GM19395 (cell line): ENCODE measurements around the gene SCG5.

ENCODE experiments used
- ATAC-seq: cut with Tn5 transposase; IDR thresholded peaks from one replicate; pipeline ENCODE4 v1.9.1; 2021; ENCODE audit warnings: mild to moderate bottlenecking, moderate library complexity; ENCODE audit not compliant: unreplicated experiment

The SCG5 gene

DNA sequence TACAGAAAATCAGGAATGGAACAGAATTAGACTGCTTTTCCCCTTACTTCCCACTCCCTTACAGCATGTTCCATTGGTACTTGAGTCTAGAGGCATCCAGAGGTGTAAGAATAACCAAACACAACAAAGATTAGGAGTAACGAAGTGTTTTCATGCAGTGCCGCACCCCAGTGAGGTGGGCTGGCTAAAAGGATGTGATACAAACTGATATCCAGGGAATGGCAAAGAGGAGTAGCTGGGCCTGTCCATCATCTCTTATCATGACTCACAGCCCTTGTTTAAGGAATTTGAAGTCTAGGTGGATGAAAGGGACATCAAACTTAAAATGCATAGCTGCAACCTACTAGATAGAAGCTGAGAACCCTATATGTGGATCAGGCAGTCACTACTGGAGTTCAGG is 16.4 kb downstream of the SCG5 start:
- ATAC-seq, result no peak

- ATAC-seq, result no peak
These were observed 18.0 kb downstream of the SCG5 start for GRCh38 chr15:32659340-32660155.

DNA sequence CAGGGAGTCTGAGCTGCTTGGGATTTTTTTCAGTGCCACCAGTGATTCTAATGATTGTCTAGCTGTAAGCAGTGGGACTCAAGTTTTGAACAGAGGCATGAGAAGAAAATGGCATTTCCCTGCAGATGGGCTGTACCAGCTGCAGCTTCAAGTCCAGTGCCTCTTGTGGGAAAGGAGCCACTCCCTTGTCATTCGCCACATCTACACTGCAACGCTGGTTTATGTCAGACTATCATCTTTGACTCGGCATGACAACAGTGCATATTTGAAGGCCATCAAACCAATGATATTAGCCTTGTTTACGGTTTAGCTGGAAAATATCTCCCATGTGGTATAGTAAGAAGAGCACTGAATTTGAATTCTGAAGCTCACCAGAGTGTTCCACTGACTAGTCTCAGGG is 22.2 kb downstream of the SCG5 start:
- no peak for ATAC-seq

DNA sequence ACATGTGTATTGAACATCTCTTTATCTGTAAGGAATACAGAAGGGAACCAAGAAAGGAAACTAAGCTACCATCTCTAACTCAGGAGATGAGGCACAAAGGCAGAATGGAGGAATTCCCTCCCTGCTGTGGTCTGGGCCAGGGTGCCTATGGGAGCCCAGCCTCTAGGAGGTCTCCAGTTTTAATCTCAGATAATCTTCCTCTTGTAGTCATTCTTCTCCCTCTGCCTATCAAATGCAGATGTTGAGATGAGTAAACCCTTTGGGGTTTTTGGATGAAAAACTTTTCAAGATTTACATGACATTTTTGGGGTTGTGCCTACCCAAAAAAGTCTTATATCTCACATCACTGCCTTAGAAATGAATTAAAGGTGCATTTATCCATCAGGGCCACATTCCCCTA is 23.3 kb downstream of the SCG5 start:
- no peak for ATAC-seq

DNA sequence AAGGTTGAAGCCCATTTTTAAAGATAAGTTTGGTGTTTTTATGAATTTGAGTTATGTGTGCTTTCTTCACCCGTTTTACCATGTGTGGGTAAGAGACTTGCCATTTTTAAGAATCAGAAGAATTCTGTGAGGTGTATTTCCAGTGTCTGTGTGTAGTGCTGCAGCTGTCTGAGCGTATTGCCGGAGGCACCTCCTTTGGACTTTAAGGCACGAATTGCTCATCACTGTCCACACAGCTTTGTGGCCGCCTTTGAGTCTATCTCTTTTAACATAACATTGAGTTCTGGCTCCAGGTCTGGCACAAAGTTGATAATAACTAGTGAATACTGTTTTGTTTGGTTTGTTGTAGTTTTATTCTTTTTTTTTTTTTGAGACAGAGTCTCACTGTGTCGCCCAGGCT is 25.8 kb downstream of the SCG5 start:
- no peak for ATAC-seq

GRCh38 chr15:32668942-32669341 is 27.4 kb downstream of the SCG5 start:
- no peak for ATAC-seq

DNA sequence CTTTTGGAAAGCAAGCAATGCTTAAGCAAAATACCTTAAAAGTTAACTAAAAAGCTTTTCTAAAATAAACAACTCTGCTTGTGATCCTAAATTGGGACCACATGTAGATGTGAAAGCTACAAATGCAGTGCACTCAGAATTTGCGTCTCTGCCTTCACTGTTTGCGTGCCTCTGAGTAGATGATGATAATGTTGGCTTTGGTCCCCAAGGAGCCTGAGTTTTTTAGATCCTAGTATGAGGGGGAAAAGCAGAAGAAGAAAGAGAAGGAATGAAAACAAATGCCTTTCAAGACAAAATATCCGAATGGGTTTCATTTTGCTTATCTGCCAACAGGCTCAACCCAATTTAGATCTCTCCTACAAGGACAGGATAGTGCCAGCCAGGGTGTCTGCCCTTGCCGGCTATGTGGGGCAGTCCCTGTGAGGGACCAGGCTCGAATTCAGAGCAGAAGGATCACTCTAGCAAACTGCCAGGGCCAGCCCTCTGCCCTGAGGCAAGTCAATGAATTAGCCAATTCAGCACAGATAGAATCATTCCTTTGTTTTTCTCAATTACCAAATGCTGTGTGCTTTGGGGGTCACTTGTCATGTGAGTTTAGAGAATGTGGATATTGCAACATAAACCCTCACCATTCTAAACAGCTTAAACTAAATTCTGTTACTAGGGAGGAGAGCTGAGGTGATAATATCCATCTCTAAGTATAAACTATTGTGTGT is 28.5 kb downstream of the SCG5 start:
- ATAC-seq, result no peak

- ATAC-seq, result no peak
These were observed 29.1 kb downstream of the SCG5 start for GRCh38 chr15:32670623-32671022.

- ATAC-seq, result no peak
These were observed 30.1 kb downstream of the SCG5 start for GRCh38 chr15:32671339-32672325.

DNA sequence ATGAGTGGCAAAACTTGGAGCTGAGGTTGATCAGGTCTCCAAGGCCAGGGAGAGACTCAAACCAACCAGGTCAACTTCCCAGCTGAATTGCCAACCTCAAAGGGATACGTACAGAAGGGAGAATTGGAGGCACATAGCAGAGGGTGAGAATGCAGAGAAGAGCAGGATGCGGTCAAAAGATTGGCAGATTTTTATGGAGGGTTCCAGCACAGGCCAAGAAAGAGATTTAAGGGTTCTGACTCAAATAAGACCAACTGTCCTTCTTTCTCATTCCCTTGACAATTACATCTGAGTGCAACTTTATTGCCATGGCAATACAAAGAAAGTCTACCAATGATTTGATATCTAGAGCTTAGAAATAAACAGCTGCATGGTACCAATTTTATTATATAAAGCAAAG is 33.2 kb downstream of the SCG5 start:
- ATAC-seq, result no peak

GRCh38 chr15:32675466-32675865 is 34.0 kb downstream of the SCG5 start:
- no peak for ATAC-seq

DNA sequence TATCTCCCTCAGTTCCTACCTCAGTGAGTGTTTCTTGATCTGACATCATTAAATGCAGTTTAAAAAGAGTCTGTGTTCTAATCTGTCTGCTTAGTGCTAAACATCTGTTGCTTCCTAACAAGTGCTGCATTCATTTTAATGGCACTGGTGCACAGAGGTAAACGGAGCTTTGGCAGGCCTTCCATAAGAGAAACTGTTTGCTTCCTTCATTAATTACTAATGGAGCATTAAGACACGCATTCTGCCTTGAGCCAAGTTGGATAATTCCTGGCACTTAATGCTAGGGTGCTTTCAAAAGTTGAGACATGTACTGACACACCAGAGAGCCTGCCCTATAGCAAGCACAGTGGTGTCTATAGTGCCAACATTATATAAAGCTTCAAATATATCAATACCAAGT is 34.7 kb downstream of the SCG5 start:
- ATAC-seq, result no peak

GRCh38 chr15:32677238-32677750 is 35.8 kb downstream of the SCG5 start:
- ATAC-seq, result no peak

GRCh38 chr15:32679298-32679690 is 37.8 kb downstream of the SCG5 start:
- no peak for ATAC-seq

DNA sequence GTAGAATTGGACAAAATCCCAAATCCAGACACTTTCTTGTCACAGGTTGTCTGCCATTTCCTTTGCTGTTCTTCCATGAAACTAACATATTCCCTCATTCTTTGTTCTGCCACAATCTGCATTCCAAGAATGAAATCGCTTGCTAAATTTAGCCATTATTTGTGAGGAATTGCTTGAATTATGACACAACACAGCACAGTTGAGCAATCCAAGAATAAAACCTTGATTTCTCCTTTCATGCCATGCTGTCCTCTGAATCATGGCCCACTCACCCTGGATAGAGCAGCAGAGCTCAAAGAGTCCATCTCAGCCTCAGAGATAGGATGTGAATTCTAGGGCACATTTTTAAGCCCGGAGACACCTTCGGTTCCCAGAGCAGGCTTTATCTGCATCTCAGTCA is 41.1 kb downstream of the SCG5 start:
- no peak for ATAC-seq

GRCh38 chr15:32682977-32683630 is 41.6 kb downstream of the SCG5 start:
- no peak for ATAC-seq

DNA sequence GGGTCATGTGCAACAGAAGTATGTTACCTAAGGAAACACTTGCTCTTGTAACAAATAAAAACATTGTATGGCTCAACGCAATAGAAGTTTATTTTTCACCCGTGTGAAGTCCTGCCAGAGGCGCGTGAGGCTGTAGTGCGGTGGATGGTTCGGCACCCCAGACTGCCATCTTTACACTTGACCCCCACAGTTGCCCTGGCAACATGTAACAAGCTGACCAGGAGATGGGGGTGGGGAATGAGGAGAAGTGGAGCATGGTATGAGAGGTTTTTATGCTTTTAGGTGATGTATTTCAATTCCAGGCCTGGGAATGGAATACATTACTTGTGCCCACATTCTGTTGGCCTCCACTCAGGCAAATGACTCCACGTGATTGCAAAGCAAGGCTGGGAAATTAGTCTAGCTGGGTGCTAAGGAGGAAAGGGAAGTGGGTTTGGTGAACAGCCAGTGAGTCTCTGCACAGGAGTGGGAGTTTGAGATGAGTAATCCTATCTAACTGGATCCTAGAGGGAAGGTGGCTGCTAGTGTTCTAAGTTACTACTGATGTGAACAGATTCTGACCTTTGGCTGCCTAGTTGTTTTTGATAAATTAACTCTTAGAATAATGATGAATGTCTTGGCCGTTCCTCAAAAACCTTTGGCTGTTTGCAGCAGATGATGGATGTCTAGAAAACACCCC is 42.5 kb downstream of the SCG5 start:
- no peak for ATAC-seq

DNA sequence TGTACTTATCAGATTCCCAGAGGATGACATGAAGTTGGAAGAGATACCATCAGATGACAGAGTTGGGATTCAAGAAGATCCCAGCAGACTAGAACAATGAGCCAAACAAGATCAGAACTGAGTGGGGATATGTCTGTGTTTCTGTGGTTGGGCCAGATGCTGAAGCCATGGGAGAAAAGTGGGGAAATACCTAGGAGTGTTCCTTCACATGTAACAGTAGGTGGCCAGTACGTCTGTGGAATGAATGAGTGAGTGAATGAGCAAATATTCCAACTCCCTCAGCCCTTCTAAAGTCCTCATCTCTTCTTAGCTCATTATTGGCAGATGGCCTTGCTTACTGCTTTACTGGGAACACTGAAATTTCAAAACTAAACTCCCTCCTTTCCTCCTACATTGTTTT is 44.1 kb downstream of the SCG5 start:
- ATAC-seq, result no peak

DNA sequence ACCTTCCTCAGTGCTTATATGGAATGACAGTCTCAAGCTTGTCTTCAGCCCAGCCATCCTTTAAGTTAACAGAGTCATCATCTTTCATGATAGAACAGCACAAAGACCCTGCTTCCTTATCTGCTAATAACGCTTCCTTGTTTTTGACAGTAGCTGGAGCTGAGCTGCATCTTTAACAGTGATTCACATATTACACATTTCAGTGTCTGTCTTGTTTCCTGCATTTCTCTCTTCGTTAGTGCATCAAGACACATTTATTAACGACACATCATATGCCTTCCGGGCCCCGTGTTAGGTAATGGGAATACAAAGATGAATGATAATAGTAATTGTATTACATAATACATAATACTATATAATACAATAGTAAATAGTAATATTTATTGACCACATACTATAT is 46.0 kb downstream of the SCG5 start:
- no peak for ATAC-seq

DNA sequence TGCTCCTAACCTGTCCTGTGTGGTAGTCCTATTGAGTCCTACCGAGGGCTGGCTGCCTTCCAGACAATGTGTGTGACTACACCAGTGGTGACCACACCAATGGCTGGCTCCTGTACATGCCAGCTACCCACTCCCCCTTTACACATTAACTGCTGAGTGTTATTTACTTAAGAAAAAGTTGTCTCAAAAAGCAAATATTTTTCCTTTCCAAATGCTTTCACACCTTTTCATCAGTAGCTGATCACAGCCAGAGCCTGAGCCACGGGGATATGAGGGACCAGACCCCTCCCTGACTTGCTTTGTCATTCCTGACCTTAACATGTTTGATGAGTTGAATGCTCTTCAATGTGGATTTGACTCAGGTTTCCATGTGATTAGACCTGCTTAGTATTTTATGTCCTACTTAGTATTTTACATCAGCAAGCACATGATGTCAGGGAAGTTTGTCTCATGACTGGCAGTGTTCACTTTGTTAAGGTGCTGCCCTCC is 46.7 kb downstream of the SCG5 start:
- ATAC-seq, result no peak
